GM12878 (cell line): ENCODE data around the gene WASHC2A. TPM values are rescaled to one million over a fixed set of nuclear protein-coding genes. Genes with fewer than 3 reads are reported as not detected.
A peak's percentile ranks its signal among the peaks of the same experiment; 100 is the strongest.

Source experiments
- ATF3 ChIP-seq: IDR thresholded peaks from 2 replicates; pipeline ENCODE4 v1.6.1; 2011; ENCODE audit warnings: low read depth, mild to moderate bottlenecking, low read length, moderate library complexity, borderline replicate concordance; ENCODE audit errors: extremely low read depth
- BHLHE40 ChIP-seq, 2 experiments: fragments of 450-650 bp in 1 of 2; IDR thresholded peaks; 2 replicates each; pipeline ENCODE4 v1.6.1; 2011 to 2017; ENCODE audit warnings: low read depth in 2 of 2, borderline replicate concordance in 1 of 2, improper control_type of control experiment in 1 of 2, low read length in 1 of 2, mild to moderate bottlenecking in 1 of 2
- CREM ChIP-seq: IDR thresholded peaks from 2 replicates; pipeline ENCODE4 v1.6.1; 2014; ENCODE audit warnings: antibody characterized with exemption, low read depth
- MAX ChIP-seq: IDR thresholded peaks from 2 replicates; pipeline ENCODE4 v1.6.1; 2012; ENCODE audit warnings: low read depth, low read length, improper control_type of control experiment
- MXI1 ChIP-seq: fragments of 150-350 bp; IDR thresholded peaks from 2 replicates; pipeline ENCODE4 v1.6.1; 2011; ENCODE audit warnings: low read depth, mild to moderate bottlenecking, inconsistent platforms, low read length, improper control_type of control experiment
- NKRF ChIP-seq: fragments of 450-650 bp; conservative IDR thresholded peaks from 2 replicates; pipeline ENCODE4 v1.6.1; 2017; ENCODE audit warnings: mild to moderate bottlenecking, moderate library complexity
- NR2F1 ChIP-seq: fragments of 450-650 bp; conservative IDR thresholded peaks from 2 replicates; pipeline ENCODE4 v1.6.1; 2017; ENCODE audit warnings: mild to moderate bottlenecking
- PAX5 ChIP-seq: IDR thresholded peaks from 2 replicates; pipeline ENCODE4 v1.6.1; 2011; ENCODE audit warnings: low read depth, low read length, borderline replicate concordance
- PBX3 ChIP-seq: IDR thresholded peaks from 2 replicates; pipeline ENCODE4 v1.6.1; 2011; ENCODE audit warnings: mild to moderate bottlenecking, low read depth, low read length, moderate library complexity; ENCODE audit not compliant: insufficient replicate concordance
- POLR2AphosphoS5 ChIP-seq: IDR thresholded peaks from 2 replicates; pipeline ENCODE4 v1.6.1; 2011; ENCODE audit warnings: mild to moderate bottlenecking, low read length, inconsistent platforms
- POU2F2 ChIP-seq: IDR thresholded peaks from 3 replicates; pipeline ENCODE4 v1.6.1; 2011; ENCODE audit warnings: low read depth, mild to moderate bottlenecking, low read length, borderline replicate concordance
- RELA ChIP-seq: fragments of 450-650 bp; IDR thresholded peaks from 2 replicates; pipeline ENCODE4 v1.8.0; 2014; ENCODE audit warnings: borderline replicate concordance; ENCODE audit not compliant: partially characterized antibody
- RUNX3 ChIP-seq: IDR thresholded peaks from 2 replicates; pipeline ENCODE4 v1.6.1; 2012; ENCODE audit warnings: low read length, inconsistent platforms
- SP1 ChIP-seq: IDR thresholded peaks from one replicate; pipeline ENCODE4 v1.6.1; 2011; ENCODE audit warnings: low read depth, low read length
- SPI1 ChIP-seq: IDR thresholded peaks from 2 replicates; pipeline ENCODE4 v1.6.1; 2011; ENCODE audit warnings: low read depth, mild to moderate bottlenecking, low read length, moderate library complexity, borderline replicate concordance; ENCODE audit not compliant: insufficient read depth
- SREBF1 ChIP-seq: IDR thresholded peaks from 2 replicates; pipeline ENCODE4 v1.6.1; 2012; ENCODE audit warnings: mild to moderate bottlenecking, low read length
- SRF ChIP-seq, 2 experiments: IDR thresholded peaks; 2 replicates each; pipeline ENCODE4 v1.6.1; 2011; ENCODE audit warnings: low read depth in 2 of 2, low read length in 2 of 2, mild to moderate bottlenecking in 1 of 2, moderate library complexity in 1 of 2
- polyA plus RNA-seq, 11 experiments: library from polyadenylated mRNA; depleted of rRNA in 4 of 11; unstranded in 6 of 11; stranded (reverse) in 5 of 11; fragments of >200 nt; fragmentation: Nextera tagmentation in 4 of 11; fragmentation: Illumina TruSeq in 1 of 11; extraction: Ambion mirVana in 4 of 11; extraction: Trizol in 1 of 11; gene quantifications; 1 replicate in 1 of 11; 2 replicates in 10 of 11; pipeline versions ENCODE4 v1.2.1 to v1.2.3, GENCODE V29; 2011 to 2016; ENCODE audit warnings: inconsistent platforms in 2 of 11, missing spikeins in 2 of 11, low read depth in 1 of 11
- total RNA-seq, 4 experiments: library from RNA; depleted of rRNA in 3 of 4; stranded (reverse); fragments of >200 nt in 3 of 4; fragmentation: Illumina TruSeq in 1 of 4; extraction: Trizol in 1 of 4; gene quantifications; 2 replicates each; pipeline versions ENCODE4 v1.2.1 to v1.2.3, GENCODE V29; 2013 to 2021
- TF ChIP-seq, protein P1 (sequence below): IDR thresholded peaks from 2 replicates; pipeline ENCODE4 v1.6.1; 2011; ENCODE audit warnings: low read depth, low read length, improper control_type of control experiment, borderline replicate concordance
- TF ChIP-seq, protein P2 (sequence below): fragments of 450-650 bp; IDR thresholded peaks from 2 replicates; pipeline ENCODE4 v1.6.1; 2018; ENCODE audit warnings: borderline replicate concordance, mild to moderate bottlenecking; ENCODE audit not compliant: partially characterized antibody

The WASHC2A gene
- total and polyA plus RNA-seq, 10 of the 15 experiments (the other 5 are each of a cell fraction or from before 2014, with no cell fraction given), result 3.7 to 30.3 (median 23.6) TPM

GRCh38 chr10:50067546-50068351, at the start of gene WASHC2A (continued):
- TF ChIP-seq NKRF (peak; percentile 96), BHLHE40 (IDR thresholded peaks at IDR 0.05; ENCODE audit: borderline replicate concordance in 1 of 2, low read depth in 2 of 2, low read length in 1 of 2) (peak; percentile 92 to 99), PAX5 (peak; percentile 72; the same call in 1 of the 2 replicates), CREM (peak; percentile 66), RUNX3 (0 out of 2 replicates have a peak, but pooled peaks have one; percentile 8), MXI1 (peak; percentile 68), RELA (peak; percentile 88), POLR2AphosphoS5 (peak; percentile 65), SRF (IDR thresholded peaks at IDR 0.05; ENCODE audit: low read depth in 2 of 2, low read length in 2 of 2) (0 out of 4 replicates have a peak, but pooled peaks of 1 of the 2 experiments have one; percentile 22), SPI1 (peak; percentile 31; the same call in 1 of the 2 replicates), PBX3 (peak; percentile 10), SP1 (peak; percentile 76), SREBF1 (peak; percentile 50; the same call in 1 of the 2 replicates), MAX (peak; percentile 94), NR2F1 (peak; percentile 42; the same call in 1 of the 2 replicates), POU2F2 (peak; percentile 52; the same call in 2 of the 3 replicates), ATF3 (peak; percentile 97)
- TF ChIP-seq, protein P1, sequence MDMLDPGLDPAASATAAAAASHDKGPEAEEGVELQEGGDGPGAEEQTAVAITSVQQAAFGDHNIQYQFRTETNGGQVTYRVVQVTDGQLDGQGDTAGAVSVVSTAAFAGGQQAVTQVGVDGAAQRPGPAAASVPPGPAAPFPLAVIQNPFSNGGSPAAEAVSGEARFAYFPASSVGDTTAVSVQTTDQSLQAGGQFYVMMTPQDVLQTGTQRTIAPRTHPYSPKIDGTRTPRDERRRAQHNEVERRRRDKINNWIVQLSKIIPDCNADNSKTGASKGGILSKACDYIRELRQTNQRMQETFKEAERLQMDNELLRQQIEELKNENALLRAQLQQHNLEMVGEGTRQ, result peak; percentile 92
- TF ChIP-seq, protein P2, sequence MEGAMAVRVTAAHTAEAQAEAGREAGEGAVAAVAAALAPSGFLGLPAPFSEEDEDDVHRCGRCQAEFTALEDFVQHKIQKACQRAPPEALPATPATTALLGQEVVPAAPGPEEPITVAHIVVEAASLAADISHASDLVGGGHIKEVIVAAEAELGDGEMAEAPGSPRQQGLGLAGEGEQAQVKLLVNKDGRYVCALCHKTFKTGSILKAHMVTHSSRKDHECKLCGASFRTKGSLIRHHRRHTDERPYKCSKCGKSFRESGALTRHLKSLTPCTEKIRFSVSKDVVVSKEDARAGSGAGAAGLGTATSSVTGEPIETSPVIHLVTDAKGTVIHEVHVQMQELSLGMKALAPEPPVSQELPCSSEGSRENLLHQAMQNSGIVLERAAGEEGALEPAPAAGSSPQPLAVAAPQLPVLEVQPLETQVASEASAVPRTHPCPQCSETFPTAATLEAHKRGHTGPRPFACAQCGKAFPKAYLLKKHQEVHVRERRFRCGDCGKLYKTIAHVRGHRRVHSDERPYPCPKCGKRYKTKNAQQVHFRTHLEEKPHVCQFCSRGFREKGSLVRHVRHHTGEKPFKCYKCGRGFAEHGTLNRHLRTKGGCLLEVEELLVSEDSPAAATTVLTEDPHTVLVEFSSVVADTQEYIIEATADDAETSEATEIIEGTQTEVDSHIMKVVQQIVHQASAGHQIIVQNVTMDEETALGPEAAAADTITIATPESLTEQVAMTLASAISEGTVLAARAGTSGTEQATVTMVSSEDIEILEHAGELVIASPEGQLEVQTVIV, result peak; percentile 70
